CD8-positive, alpha-beta memory T cell (primary cell): Measurements from ENCODE around the gene GFM1. TPM values are rescaled to one million over a fixed set of nuclear protein-coding genes. Genes with fewer than 3 reads are reported as not detected.
A peak's percentile ranks its signal among the peaks of the same experiment; 100 is the strongest.

ENCODE experiments used
- CTCF ChIA-PET: fragments of 350-600 bp; sonication (Branson Sonifier 250); formaldehyde crosslinking; loops from one replicate; lab custom pipeline; 2021; ENCODE audit warnings: antibody characterized with exemption; lab: Charles Lee
- POLR2A ChIA-PET: fragments of 350-600 bp; sonication (Branson Sonifier 250); formaldehyde crosslinking; loops from one replicate; lab custom pipeline; 2021; ENCODE audit warnings: antibody characterized with exemption; lab: Charles Lee
- DNase-seq, 5 donors: peaks; one replicate each; pipeline versions ENCODE4 v3.0.0 to v3.0.0-alpha.2; 2020 to 2022; ENCODE audit warnings: mixed read lengths in 1 of 5
- H3K27ac ChIP-seq: one replicate; pipeline ENCODE4 v1.7.0; 2013; ENCODE audit warnings: low read depth, mild to moderate bottlenecking, low read length, moderate library complexity
- H3K27me3 ChIP-seq: 2 replicates; pipeline ENCODE4 v1.7.0; 2013; ENCODE audit warnings: low read length, mild to moderate bottlenecking; ENCODE audit not compliant: insufficient read depth, poor library complexity, severe bottlenecking
- H3K36me3 ChIP-seq: 2 replicates; pipeline ENCODE4 v1.7.0; 2013; ENCODE audit warnings: mild to moderate bottlenecking, low read length, moderate library complexity; ENCODE audit not compliant: insufficient read depth
- H3K4me1 ChIP-seq: 2 replicates; pipeline ENCODE4 v1.7.0; 2013; ENCODE audit warnings: mild to moderate bottlenecking, low read length, moderate library complexity; ENCODE audit not compliant: insufficient read depth
- H3K4me3 ChIP-seq: 2 replicates; pipeline ENCODE4 v1.7.0; 2013; ENCODE audit warnings: mild to moderate bottlenecking, low read length
- H3K9me3 ChIP-seq: 2 replicates; pipeline ENCODE4 v1.7.0; 2013; ENCODE audit warnings: mild to moderate bottlenecking, low read length
- H3K27ac Mint-ChIP-seq, 8 donors: one replicate each; pipeline ENCODE4 v1.8.0; 2020 to 2021; ENCODE audit warnings: mixed read lengths in 8 of 8, mild to moderate bottlenecking in 6 of 8, inconsistent platforms in 3 of 8, moderate library complexity in 3 of 8
- H3K27me3 Mint-ChIP-seq, 2 donors: one replicate each; pipeline ENCODE4 v1.8.0; 2020 to 2021; ENCODE audit warnings: mixed read lengths in 2 of 2, mild to moderate bottlenecking in 1 of 2, moderate library complexity in 1 of 2
- H3K36me3 Mint-ChIP-seq, 3 donors: one replicate each; pipeline ENCODE4 v1.8.0; 2020 to 2021; ENCODE audit warnings: mixed read lengths in 3 of 3, inconsistent platforms in 1 of 3, mild to moderate bottlenecking in 1 of 3
- H3K4me1 Mint-ChIP-seq, 3 donors: one replicate each; pipeline ENCODE4 v1.8.0; 2020 to 2021; ENCODE audit warnings: mixed read lengths in 3 of 3, inconsistent platforms in 1 of 3, mild to moderate bottlenecking in 1 of 3
- H3K4me3 Mint-ChIP-seq, 7 donors: one replicate each; pipeline ENCODE4 v1.8.0; 2020 to 2021; ENCODE audit warnings: mixed read lengths in 7 of 7, mild to moderate bottlenecking in 6 of 7, moderate library complexity in 4 of 7, inconsistent platforms in 2 of 7
- H3K9me3 Mint-ChIP-seq, 5 donors: one replicate each; pipeline ENCODE4 v1.8.0; 2020 to 2022; ENCODE audit warnings: mixed read lengths in 5 of 5, mild to moderate bottlenecking in 3 of 5, moderate library complexity in 2 of 5, inconsistent platforms in 1 of 5
- polyA plus RNA-seq: library from polyadenylated mRNA; unstranded; fragments of 300-500 nt; fragmentation: Illumina TruSeq; gene quantifications from one replicate; pipeline ENCODE4 v1.2.3, GENCODE V29; 2021
- total RNA-seq, 2 experiments: library from RNA; stranded (reverse); gene quantifications; one replicate each; pipeline ENCODE4 v1.2.3, GENCODE V29; 2021

GFM1 gene
- total and polyA plus RNA-seq, 3 experiments from 2014 or later, result 31.7 to 99.9 (median 91.2) TPM

GRCh38 chr3:158737976-158738615, 93.8 kb downstream of the GFM1 start:
- Mint-ChIP-seq H3K27ac (no peak overlapping the region), H3K9me3 (peaks cover 0 to 5% (median 2%) of the 10 kb centered on the region in 5 donors), H3K4me3 (no peak overlapping the region), H3K27me3 (peaks cover 0 to 1% of the 10 kb centered on the region in 2 donors), H3K36me3 (peaks cover 0 to 9% (median 2%) of the 10 kb centered on the region in 3 donors), H3K4me1 (peaks cover 8 to 20% (median 11%) of the 10 kb centered on the region in 3 donors)
- ChIA-PET POLR2A (no interaction called here), CTCF (interaction anchor here (3.0 kb wide), 1 partner anchor 10 kb away, joined by 10 read pairs; no protein-coding TSS in a partner anchor)
- Histone ChIP-seq H3K27ac (no peak overlapping the region), H3K36me3 (no peaks in the 10 kb centered on the region), H3K4me1 (no peaks in the 10 kb centered on the region), H3K4me3 (no peak overlapping the region), H3K27me3 (no peaks in the 10 kb centered on the region), H3K9me3 (peaks cover 6% of the 10 kb centered on the region)
- DNase-seq, result no peak

- no peak overlapping the region for H3K4me3 ChIP-seq
- H3K27ac ChIP-seq, result no peak overlapping the region
- Mint-ChIP-seq H3K4me3 (no peak overlapping the region), H3K27ac (no peak overlapping the region), H3K36me3 (peaks cover 0 to 9% (median 2%) of the 10 kb centered on the region in 3 donors), H3K27me3 (peaks cover 0 to 1% of the 10 kb centered on the region in 2 donors), H3K9me3 (peaks cover 0 to 5% (median 2%) of the 10 kb centered on the region in 5 donors), H3K4me1 (peaks cover 8 to 19% (median 11%) of the 10 kb centered on the region in 3 donors)
- POLR2A ChIA-PET, result no interaction called here
- no peaks in the 10 kb centered on the region for H3K36me3 ChIP-seq
- CTCF ChIA-PET, result interaction anchor here (3.0 kb wide), 2 partner anchors 10 to 11 kb away, joined by 10 to 14 read pairs; no protein-coding TSS in a partner anchor
- no peaks in the 10 kb centered on the region for H3K4me1 ChIP-seq
- peaks cover 6% of the 10 kb centered on the region for H3K9me3 ChIP-seq
- DNase-seq, result no peak
- H3K27me3 ChIP-seq, result no peaks in the 10 kb centered on the region
Observed at GRCh38 chr3:158738653-158739052, 94.3 kb downstream of the GFM1 start.

GRCh38 chr3:158739078-158739477, 94.8 kb downstream of the GFM1 start:
- no peak overlapping the region for H3K27ac ChIP-seq
- peaks cover 0 to 1% of the 10 kb centered on the region in 2 donors for H3K27me3 Mint-ChIP-seq
- peaks cover 6% of the 10 kb centered on the region for H3K9me3 ChIP-seq
- peak overlapping the region in 1 of 7 donors; percentile 24 for H3K4me3 Mint-ChIP-seq
- ChIA-PET POLR2A (no interaction called here), CTCF (interaction anchor here (3.0 kb wide), 1 partner anchor 12 kb away, joined by 14 read pairs; no protein-coding TSS in a partner anchor)
- no peaks in the 10 kb centered on the region for H3K27me3 ChIP-seq
- H3K27ac Mint-ChIP-seq, result no peak overlapping the region
- no peaks in the 10 kb centered on the region for H3K4me1 ChIP-seq
- H3K36me3 Mint-ChIP-seq, result peaks cover 2 to 9% (median 4%) of the 10 kb centered on the region in 3 donors
- H3K4me1 Mint-ChIP-seq, result peaks cover 8 to 16% (median 11%) of the 10 kb centered on the region in 3 donors
- no peak overlapping the region for H3K4me3 ChIP-seq
- DNase-seq, result no peak
- H3K36me3 ChIP-seq, result no peaks in the 10 kb centered on the region
- peaks cover 0 to 5% (median 2%) of the 10 kb centered on the region in 5 donors for H3K9me3 Mint-ChIP-seq

- H3K27ac Mint-ChIP-seq, result no peak overlapping the region
- Histone ChIP-seq H3K4me1 (no peaks in the 10 kb centered on the region), H3K27ac (no peak overlapping the region), H3K36me3 (no peaks in the 10 kb centered on the region), H3K4me3 (no peak overlapping the region), H3K9me3 (peaks cover 6% of the 10 kb centered on the region), H3K27me3 (no peaks in the 10 kb centered on the region)
- ChIA-PET CTCF (interaction anchor here (3.0 kb wide), 1 partner anchor 12 kb away, joined by 14 read pairs; no protein-coding TSS in a partner anchor), POLR2A (interaction anchor here (0.6 kb wide), 1 partner anchor 18 kb away, joined by 5 read pairs; no protein-coding TSS in a partner anchor)
- no peak overlapping the region for H3K4me3 Mint-ChIP-seq
- peaks cover 0 to 1% of the 10 kb centered on the region in 2 donors for H3K27me3 Mint-ChIP-seq
- H3K4me1 Mint-ChIP-seq, result peaks cover 8 to 16% (median 11%) of the 10 kb centered on the region in 3 donors
- DNase-seq, result no peak
- peaks cover 0 to 5% (median 2%) of the 10 kb centered on the region in 5 donors for H3K9me3 Mint-ChIP-seq
- peaks cover 4 to 8% (median 7%) of the 10 kb centered on the region in 3 donors for H3K36me3 Mint-ChIP-seq
Observed at GRCh38 chr3:158739661-158740060, 95.3 kb downstream of the GFM1 start.

Other genes with a start within 250 kb of the GFM1 start
- 1 to 10 TPM; 3.8 to 4.0 TPM for gene MLF1, start 73.3 kb upstream of the GFM1 start, total RNA-seq
- gene MLF1, start 73.3 kb upstream of the GFM1 start, polyA plus RNA-seq, result 6.0 TPM
- gene LXN, start 28.1 kb downstream of the GFM1 start, total RNA-seq, result 1 to 10 TPM; 4.7 to 5.3 TPM
- gene LXN, start 28.1 kb downstream of the GFM1 start, polyA plus RNA-seq, result 10.7 TPM
- not detected for gene RARRES1, start 87.9 kb downstream of the GFM1 start, total RNA-seq
- gene RARRES1, start 87.9 kb downstream of the GFM1 start, polyA plus RNA-seq, result not detected
- 10 to 100 TPM; 25.3 to 26.4 TPM for gene MFSD1, start 157.5 kb downstream of the GFM1 start, total RNA-seq
- gene MFSD1, start 157.5 kb downstream of the GFM1 start, polyA plus RNA-seq, result 53.0 TPM